ENCODE data around the gene C5orf15. TPM values are rescaled to one million over a fixed set of nuclear protein-coding genes. Genes with fewer than 3 reads are reported as not detected.

C5orf15 gene
- total RNA-seq, 1 experiment from 2014 or later, result 256 TPM

DNA sequence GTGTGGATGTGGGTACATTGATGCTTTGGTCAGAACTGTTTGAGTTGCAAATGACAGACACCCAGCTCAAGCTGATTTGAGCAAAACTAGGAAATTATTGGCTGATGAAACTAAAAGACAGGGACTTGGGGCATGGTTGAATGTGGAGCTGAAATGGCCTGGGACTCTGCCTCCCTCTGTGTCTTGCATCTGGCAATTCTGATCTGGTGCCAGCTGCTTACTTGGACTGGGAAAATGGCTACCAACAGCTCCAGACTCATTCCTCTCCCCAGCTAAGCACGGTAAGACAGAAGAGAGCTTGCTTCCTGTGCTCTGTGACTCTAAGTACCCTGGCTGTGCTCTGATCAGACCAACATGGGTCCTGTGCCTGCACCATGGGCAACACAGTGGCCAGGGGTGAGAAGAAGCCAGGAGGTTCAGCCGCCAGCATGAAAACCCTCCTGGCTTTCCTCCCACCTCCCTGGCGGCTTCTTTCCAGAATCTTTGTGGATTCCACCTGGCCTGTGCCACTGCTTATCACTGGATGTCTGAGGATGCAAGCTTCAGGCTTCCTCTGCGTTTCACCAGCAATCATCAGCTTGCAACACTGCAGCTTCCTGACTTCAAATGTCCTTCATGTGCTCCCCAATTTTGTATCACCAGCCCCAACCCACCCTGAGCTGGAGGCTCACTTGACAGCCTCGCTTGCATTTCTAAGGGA, 44.1 kb downstream of the C5orf15 start:
- DNase-seq (ENCODE audit: low read depth), result no peak

DNA sequence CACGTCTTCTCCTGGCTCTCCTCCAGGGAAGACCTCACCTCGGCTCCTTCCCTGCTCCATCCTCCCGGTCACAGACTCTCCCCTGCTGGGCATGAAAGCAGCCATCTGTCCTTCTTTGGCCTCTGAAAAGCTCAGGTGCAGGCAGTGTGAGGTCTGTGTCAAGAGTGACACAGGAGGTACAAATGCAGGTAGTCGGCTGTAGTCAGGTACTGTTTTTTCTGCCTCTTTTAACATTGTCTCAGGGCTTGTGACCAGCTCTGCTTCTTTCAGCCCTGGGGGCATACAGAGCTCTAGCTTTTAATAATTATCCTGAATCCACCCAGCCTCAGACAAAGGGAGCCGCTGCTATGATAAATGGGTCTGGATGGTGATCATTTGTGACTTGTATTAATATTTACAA, 46.4 kb downstream of the C5orf15 start:
- DNase-seq (ENCODE audit: low read depth), result no peak

DNA sequence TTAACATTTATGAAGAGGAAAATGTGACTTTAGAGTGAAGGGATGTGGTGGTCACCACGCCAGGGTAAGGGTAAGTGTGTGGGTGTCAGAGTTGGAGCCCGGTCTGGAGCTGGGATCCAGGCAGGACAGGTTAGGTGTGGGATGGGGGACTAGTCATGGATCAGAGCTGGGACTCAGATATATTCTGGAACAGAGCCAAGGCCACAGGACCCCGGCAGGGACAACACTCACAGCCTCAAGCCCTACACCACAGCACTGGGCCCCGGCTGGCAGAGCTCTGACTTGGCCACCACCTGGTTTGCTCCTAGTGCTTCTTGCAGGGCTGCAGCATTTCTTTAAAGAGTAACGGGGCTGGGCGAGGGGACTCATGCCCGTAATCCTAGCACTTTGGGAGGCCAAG, 47.4 kb downstream of the C5orf15 start:
- DNase-seq (ENCODE audit: low read depth), result no peak

DNA sequence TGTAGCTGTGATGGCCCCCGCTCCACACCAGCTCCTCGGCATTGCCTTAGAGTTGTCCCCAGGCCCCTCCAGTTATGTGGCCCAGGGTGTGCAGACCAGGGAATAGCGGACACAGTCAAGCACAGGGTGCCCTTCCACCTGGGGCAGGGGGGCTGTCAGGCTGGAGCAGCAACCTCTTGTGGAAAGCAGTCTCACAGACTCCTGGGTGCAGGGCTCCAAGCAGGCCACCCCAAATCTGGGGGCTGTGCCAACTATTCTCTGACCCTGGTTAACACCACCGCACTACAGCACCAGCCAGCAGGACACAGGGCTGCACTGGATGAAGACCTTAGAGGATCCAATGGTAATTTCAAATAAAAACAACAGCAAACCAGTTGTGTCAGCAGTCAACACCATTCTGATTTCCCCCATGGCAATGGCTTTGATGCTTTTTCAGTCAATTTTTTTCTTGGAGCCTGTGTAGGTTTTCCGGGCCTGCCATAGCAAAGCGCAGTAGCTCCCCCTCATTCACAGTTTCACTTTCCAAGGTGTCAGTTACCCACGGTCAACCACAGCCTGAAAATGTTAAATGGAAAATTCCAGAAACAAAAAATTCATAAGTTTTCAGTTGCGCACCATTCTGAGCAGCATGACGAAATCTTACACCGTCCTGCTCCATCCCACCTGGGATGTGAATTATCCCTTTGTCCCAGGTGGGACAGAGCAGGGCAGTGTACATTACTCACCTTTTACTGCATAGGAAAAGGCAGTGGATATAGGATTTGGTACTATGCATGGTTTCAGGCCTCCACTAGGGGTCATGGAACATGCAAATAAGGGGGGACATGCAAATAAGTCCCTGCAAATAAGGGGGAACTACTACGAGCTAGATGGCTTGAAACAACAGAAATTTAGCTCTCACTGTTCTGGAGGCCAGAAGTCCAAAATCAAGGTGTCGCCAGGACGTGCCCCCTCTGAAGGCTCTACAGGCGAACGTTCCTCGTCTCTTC, 49.0 kb downstream of the C5orf15 start:
- no peak for DNase-seq (ENCODE audit: low read depth)

DNA sequence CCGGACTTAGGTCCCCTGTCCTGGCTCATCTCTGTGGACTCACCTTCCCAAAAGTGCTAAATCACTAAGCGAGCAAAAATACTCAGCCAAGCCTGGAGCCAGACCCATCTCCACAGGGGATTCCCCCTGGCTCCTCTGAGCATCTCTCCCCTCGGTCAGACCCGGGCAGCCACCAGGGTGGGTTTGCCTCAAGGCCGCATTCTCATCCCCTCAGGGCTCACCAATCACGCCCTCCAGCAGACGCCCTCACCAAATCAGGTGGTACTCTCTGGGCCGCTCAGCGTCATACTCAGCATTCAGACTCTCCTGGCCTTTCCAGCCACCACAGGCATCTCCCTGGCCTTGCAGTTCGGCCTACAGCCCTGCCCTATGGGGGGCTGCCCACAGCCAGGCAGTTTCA, 49.7 kb downstream of the C5orf15 start:
- no peak for DNase-seq (ENCODE audit: low read depth)

DNA sequence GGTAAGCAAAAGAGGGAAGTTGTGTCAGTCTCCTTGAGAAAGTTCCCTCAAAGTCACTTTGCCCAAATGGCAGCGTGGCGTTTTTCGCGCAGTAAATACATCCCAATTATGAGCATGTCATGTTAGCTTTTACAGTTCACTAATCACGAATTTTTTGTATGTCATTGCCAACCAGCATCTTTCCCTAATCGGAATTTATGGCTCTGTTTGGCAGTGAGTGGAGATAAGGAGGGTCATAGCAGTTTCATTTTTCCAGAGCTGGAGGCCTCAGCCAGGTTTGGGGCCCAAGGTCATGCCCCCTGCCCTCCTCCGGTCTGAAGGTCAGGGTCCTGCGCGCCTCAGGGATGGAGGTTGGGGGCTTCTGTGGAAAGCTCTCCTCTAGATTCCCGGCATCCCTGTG, 50.1 kb downstream of the C5orf15 start:
- no peak for DNase-seq (ENCODE audit: low read depth)

DNA sequence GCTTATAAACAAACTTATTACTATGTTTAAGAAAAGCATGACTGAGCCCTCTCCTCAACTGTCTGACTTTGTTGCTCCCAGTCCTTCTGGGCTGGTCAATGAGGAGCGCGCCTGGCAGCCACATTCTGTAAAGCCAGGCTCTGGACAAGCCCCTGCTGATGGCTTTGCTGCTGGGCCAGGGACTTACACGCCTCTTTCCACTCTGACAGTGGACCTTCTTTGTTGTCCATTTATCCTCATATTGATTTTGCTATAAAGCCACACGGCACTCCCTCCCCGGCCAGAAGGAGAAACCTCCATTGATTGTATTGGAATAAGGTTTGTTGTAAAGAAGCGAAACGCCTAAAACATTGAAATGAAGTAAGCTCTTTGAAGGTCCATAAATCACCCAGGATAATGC, 50.6 kb downstream of the C5orf15 start:
- DNase-seq (ENCODE audit: low read depth), result no peak

DNA sequence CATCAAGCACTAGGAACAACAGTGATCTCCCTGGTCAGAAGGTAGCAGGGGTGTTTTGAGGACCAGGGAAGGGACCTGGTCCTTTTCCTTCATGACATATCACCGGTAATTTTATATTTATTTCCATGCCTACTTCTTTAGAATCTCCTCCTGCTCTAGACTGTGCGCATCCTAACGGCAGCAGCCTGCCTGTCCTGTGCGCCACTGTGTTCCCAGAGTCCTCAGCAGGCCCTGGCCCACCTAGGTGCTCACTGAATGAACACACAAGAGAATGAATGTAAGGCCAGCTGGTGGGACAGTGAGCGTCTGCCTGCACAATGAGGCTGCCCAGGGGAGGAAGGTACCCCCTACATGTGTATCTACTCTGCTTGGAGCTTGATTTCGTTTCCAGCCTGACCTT, 51.5 kb downstream of the C5orf15 start:
- no peak for DNase-seq (ENCODE audit: low read depth)

DNA sequence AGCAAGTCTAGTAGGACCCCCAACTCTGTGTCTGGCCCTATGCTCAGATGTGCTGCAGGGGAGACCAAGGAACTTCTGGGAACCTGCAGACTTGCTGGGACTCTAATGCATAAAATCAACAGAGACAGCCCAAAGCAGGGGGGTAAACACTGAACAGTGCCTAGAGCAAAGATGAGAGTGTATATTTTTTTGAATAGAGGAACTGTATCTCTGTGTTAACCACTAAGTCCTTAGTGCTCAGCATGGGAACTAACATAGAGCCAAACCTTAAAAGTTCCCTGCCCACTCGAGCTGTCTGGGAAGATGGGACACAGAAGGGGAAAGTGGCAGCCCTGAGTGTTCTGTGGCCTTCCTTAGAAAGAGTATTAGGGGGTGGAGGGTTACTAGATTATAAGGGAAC, 51.9 kb downstream of the C5orf15 start:
- DNase-seq (ENCODE audit: low read depth), result no peak

DNA sequence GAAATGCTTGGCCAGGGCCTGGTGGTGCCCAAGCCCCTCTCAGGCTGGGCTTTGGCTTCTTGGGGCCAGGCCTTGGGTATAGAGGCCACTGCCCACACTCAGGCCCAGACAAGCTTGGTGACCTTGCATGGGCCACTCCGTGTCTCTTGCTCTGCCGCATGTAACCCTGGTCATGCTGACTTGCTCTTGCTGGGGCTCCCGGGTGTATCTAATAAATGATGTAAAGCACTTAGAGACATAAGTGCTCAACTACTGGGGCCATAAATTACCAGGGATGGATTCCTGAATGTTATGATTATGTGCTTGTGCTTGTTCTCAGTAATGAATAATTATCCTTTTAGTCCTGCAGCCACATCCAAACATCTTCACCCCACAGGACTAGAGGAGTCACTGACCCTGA, 54.0 kb downstream of the C5orf15 start:
- no peak for DNase-seq (ENCODE audit: low read depth)

DNA sequence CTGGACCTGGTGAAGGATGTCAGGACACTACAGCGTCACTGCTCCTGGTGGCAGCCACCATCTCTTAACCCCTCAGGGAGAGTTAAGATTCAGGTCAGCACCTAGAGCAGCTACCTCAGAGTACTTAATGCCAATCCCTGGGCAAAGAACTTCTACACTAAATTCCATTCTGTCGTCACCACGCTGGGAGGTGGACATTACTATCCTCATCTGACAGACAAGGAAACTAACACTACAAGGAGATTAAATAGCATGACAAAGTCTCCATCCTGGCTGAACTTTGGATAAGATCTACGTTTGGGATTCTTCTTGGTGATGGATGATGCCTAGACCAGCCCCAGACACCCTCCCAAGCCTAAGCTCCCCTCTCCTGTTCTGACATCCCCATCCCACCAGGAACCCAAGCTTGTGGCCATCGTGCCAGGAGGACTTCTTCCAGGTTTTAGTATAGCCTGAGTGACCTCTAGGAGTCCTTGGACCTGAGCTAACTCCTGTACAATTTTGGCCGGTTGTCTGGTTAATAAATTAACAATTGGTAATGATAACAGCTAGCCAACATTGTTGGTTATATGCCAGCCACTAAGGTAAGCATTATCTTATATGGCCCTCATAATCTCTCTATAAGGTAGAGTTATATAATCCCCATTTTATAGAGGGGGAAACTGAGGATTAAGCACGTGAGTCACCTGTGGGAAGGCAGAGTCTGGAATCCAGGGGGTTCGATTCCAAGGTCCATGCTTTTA, 54.8 kb downstream of the C5orf15 start:
- DNase-seq (ENCODE audit: low read depth), result no peak

DNA sequence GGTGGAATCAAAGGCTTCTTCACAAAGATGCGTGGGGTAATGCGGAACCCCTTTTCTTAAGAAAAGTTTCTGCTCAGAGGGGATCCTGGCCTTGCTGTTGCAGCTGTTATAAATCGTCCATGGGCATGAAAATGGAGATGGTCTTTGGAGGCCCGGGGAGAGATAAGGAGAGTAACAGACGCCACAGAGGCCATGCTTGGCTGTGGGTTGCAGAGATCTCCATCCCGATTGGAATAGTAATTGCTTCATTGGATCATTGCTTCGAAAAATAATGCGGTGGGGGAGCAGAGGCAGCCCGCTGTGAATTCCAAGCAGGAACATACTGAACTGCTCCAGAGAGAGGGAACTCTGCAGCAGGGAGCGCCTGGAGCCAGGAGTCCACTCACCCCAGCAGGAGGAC, 55.5 kb downstream of the C5orf15 start:
- DNase-seq (ENCODE audit: low read depth), result no peak

DNA sequence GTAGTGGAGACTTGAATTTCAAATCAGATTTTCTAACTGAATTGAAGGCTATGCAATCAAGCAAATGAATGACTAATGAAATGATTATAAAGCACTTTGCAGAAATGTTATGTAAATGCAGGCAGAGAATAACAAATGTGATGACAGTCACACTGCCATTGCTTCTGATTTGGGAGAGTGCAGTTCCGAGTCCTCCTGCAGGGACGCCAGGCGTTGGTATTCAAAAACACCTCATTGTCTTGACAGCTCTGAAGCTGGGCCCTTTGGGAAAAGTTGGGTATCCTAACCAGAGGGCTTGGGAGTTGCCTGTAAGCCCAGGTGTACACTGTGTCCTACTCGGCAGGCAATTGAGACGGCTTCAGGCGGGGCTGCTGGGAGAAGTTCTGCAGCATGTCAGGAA, 57.9 kb downstream of the C5orf15 start:
- no peak for DNase-seq (ENCODE audit: low read depth)

DNA sequence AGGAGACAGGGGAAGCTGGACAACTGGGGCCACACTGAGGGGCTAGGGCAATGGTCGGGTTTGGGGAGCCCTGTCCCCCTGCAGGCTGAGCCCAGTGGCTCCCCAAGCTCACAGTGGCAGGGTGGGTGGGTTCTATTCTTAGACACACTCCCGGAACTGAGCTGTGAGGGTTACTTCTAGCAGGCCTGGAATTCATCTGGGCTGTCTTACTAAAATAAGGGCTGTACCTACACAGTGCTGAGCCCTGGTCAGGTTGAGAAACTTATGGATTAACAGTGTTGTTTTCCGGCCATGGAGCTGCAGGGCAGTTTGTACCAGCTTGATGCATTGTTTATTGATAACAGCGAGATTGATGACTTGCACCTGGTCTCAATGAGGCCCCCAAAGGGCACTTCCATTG, 58.8 kb downstream of the C5orf15 start:
- no peak for DNase-seq (ENCODE audit: low read depth)

DNA sequence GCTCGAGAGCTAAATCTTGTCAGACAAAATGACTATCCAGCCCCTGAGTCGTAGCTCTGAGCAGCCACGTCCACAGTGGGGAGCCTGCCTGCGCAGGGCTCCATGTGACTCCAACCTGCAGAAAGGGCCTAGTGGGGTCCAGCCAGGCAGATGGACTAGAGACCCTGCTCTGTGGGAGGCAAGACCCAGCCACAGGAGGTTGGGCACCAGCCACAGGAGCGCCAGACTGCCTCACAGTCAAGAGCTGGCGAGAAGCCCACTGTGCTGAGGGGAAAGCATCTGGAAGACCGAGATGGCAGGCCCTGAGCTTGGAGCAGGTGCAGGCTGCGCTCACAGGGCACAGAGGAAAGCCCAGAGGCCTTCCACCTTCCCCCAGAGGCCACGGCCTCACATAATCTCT, 61.4 kb downstream of the C5orf15 start:
- DNase-seq (ENCODE audit: low read depth), result no peak

DNA sequence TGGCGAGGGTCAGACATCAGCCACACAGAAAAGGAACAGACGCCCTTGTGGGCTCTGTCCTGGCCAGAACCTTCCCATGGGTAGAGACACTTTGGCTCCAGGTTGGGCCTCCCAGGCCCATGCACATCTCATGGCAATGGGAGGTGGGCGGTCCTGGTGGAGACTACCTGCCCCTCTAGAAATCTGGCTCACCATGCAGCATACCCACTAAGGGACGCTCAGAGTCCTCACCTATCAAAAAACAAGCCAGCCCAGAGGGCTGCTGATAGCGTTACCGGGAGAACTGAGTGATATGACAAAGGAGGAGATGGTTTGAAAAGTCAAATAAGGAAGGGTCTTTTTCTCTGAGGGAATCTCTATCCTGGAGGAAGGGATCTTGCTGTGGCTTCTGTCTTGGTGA, 62.1 kb downstream of the C5orf15 start:
- no peak for DNase-seq (ENCODE audit: low read depth)

Other genes with a start within 250 kb of the C5orf15 start
- gene VDAC1, start 36.4 kb upstream of the C5orf15 start, total RNA-seq (2014; rRNA removed; shearing (Covaris generic)), result 387 and 419 TPM in 2 replicates
- 9.1 and 12.3 TPM in 2 replicates for gene TCF7, start 146.1 kb upstream of the C5orf15 start, total RNA-seq (2014; rRNA removed; shearing (Covaris generic))
- 357 and 366 TPM in 2 replicates for gene SKP1, start 208.3 kb upstream of the C5orf15 start, total RNA-seq (2014; rRNA removed; shearing (Covaris generic))

All from RPMI7951 (cell line).